Activated CD4-positive, alpha-beta T cell treated with anti-CD3 and anti-CD28 coated beads, Interleukin-2, Interleukin-6, amounts not matched to agents 100 ng/mL and 50 ng/mL, durations not matched to agents 16 hours and 8 hours (primary cell): ENCODE measurements around the gene PLXNC1.
"Not testable (repeated sequence)": the region's sequence is repeated elsewhere in the genome, so short reads cannot be mapped to it uniquely, and the experiment has no call there.

ENCODE experiments used
- DNase-seq: peaks from one replicate; pipeline ENCODE4 v3.0.0-alpha.2; 2020

PLXNC1 gene

DNA sequence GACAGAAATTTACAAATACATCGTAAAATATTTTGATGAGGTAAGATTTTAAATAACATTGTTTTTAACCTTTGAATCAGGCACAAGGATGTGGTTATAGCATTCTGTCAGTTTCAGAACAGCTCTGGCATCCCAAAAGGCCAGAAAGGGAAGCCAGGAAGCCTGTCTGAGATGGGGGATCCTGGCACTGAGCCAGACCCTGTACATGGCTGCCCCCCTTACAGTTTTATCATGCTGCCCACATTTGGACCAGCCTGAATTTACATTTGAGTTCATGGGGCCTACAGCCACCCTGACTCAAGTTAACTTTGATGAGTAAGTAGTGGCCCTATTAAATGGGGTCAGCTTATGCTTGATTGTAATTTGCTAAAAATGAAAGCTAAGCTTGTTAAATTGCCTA lies 155.6 kb downstream of the PLXNC1 start:
- DNase-seq, result no peak

DNA sequence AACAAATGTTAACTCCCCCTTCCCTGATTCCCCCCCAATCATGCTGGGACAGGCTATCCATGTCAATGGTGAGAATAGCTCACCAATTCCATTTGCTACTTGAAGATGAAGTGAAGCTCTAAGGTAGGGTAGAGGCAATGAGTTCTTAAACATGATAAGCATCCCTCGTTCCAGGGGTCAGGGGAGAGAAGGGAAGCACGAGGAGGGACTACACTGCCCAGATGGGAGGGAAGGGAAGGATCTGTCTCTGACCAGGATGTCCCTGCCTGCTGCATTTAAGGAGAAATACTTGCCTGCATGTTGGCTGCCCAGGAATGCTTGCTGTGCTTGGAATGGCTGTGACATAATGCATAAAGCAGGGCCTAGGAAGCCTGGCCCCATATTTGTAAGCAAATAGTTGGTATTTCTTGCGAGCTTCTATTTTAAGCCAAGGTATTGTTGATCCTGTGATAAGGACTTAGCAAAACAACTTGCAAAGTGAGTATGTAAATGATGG lies 156.2 kb downstream of the PLXNC1 start:
- DNase-seq, result no peak

DNA sequence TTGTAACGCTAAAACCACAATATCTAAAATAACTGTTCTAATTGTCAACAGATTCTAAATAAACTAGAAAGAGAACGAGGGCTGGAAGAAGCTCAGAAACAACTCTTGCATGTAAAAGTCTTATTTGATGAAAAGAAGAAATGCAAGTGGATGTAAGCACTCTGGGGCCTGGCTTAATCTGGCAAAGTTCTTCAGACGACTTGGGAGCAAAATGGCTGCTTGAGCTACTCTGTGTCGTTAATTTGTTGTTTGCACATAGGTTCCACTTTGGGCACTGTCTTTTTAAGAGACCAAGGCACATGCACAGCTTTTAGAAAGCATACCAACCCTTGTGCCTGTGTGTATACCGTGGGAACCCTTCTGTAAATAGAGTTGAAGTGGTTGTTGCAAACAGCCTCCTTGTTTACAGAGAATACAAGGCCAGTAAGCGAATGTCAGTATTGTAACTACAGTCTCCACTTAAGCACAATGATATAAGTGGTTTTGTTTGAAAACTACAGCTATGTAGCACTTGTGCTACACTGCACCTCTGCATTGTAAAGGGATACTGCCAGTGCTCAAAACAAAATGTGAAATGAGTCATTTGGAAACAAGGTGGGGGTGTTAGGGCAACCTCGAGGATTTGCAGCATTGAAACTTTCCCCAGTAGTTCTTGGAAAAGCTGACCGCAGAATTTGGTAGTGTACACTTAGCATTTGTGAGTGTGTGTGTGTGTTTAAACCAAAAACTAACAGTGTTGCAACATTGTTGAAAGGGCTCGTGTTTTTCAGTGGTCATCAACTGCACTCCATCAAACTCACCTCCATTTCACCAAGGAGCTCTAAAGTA lies 157.0 kb downstream of the PLXNC1 start:
- peak; percentile 95 for DNase-seq

DNA sequence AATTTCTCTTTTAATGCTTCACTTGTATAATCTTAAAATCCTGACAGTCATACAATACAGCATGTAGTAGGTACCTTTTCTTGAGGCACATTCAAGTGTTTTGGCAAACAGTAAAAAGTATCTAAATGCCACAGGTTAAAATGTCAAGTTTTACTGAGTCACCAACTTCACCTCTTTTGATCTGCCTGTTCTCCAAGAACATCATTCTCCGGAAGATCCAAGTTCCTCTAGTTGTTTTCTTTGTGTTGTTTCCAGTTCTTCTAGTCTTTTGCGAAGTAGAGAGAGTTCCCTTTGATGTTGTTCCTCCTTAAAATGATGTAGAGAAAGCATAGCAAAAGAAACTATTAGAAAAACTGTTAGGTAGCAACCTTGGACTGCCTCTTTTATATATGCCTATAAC lies 160.2 kb downstream of the PLXNC1 start:
- DNase-seq, result no peak

DNA sequence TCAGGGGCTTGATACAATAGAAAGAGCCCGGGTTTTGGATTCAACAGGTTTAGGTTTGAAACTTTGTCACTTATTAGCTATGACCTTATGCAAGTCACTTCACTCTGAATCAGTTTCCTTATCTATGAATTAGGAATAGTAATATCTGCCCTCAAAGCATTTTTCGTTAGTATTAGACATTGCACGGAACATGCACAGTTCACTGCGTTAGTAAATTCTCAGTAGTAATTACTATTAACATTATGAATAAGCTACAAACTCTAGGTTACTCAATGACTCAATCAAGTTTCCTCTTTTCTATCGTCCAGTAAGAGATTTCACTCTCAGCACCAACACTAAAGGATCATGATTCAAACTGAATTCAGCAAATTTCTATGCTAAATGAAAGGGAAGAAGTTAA lies 161.0 kb downstream of the PLXNC1 start:
- peak; percentile 68 for DNase-seq

DNA sequence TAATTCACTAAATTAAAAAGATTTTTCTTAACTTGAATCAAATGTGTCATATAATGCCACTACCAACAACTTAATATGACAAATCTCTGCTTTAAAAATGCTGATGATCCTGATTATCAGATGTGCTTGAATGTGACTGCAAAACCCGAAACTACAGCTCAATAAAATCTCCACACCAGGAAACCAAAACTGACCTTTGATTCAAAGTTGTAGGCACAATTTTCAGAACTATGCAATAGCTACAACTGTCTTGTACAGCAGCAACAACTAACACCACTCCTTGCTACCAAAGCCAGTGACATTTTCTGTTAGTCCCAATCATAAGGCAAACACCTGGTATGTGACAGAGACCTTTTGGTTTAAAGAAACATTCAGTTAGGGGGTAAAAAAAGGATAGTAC lies 164.0 kb downstream of the PLXNC1 start:
- no peak for DNase-seq

DNA sequence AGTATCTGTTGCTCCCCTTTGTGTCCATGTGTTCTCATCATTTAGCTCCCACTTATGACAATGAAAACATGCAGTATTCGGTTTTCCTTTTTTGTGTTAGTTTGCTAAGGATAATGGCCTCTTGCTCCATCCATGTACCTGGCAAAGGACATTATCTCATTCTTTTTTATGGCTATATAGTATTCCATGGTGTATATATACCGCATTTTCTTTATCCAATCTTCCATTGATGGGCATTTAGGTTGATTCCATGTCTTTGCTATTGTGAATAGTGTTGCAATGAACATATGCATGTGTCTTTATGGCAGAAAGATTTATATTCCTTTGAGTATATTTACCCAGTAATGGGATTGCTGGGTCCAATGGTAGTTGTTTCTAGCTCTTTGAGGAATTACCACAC lies 168.2 kb downstream of the PLXNC1 start:
- DNase-seq, result not testable (repeated sequence)

DNA sequence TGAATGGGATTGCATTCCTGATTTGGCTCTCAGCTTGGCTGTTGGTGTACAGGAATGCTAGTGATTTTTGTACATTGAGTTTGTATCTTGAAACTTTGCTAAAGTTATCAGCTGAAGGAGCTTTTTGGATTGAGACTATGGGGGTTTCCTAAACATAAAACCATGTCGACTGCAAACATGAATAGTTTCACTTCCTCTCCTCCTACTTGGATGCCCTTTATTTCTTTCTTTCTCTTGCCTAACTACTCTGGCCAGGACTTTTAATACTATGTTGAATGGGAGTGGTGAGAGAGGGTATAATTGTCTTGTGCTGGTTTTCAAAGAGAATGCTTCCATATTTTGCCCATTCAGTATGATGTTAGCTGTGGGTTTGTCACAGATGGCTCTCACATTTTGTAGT lies 169.8 kb downstream of the PLXNC1 start:
- DNase-seq, result no peak

DNA sequence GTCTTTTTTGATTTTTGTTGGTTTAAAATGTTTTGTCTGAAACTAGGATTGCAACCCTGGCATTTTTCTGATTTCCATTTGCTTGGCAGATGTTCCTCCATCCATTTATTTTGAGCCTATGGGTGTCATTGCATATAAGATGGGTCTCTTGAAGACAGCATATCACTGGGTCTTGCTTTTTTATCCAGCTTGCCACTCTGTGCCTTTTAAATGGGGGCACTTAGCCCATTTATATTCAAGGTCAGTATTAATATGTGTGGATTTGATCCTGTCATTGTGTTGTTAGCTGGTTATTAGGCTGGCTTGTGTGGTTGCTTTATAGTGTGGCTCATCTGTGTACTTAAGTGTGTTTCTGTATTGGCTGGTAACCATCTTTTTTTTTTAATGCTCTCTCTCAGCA lies 171.7 kb downstream of the PLXNC1 start:
- DNase-seq, result no peak

DNA sequence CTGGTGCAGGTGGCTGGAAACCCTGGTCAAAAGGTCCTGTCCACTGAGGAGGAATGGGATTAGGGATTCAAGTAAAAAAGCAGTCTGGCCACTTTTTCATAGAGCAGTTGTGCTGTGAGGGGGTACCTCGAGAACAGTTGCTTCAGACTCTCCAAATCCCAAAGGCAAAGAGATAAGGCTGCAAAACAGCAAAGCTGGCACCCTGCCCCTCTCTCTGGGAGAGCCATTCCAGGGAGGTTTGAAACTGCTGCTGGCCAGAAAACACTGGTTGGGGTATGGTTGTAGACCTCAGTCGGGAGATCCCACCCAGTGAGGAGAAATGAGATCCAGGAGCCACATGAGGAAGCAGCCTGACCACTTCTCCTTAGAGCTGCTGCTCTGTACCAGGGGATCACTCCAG lies 174.0 kb downstream of the PLXNC1 start:
- DNase-seq, result no peak

DNA sequence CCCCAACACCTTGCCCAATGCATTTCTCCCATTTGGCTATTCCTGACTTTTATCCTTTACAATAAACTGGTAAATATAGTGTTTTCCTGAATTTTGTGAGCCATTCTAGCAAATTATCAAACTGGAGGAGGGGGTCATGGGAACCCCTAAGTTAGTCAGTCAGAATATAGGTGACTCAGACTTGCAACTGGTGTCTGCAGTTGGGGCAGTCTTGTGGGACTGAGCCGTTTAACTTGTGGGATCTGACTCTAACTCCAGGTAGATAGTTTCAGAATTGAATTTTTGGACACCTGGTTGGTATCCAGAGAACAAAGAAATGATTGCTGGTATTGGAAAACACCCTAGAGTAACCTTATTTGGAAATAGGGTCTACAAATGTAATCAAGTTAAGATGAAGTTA lies 177.9 kb downstream of the PLXNC1 start:
- DNase-seq, result no peak

DNA sequence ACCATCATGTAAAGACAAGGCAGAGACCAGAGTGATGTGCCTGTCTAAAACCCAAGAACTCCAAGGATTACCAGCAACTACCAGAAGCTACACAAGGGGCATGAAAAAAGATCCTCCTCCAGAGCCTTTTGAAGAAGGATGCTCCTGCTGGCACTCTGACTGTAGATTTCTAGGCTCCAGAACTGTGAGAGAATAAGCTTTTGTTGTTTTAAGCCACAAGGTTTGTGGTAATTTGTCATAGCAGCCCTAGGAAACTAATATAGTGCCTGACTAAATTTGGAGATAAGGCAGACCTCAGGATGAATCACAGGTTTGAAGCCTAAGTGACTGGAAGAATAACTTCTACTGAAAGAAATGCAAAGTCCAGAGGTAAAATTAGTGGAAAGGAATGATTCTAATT lies 178.3 kb downstream of the PLXNC1 start:
- peak; percentile 68 for DNase-seq

DNA sequence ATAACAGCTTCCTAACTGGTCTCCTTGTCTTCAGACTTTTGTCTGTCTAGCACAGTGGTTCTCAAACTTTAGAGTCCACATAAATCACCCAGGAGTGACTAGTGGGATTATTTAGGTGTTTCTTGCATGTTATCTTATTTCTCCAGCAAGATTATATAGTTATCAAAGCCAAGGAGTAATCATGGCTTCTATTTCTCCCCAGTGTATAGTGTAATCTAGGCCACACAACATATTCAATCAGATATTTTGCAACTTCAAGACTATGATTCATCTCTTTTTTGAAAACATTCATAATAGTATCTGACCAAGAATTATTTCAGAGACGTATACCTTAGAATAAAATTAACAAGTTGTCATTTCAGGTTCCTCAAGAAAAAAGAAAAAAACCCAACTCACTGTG lies 179.4 kb downstream of the PLXNC1 start:
- DNase-seq, result no peak

DNA sequence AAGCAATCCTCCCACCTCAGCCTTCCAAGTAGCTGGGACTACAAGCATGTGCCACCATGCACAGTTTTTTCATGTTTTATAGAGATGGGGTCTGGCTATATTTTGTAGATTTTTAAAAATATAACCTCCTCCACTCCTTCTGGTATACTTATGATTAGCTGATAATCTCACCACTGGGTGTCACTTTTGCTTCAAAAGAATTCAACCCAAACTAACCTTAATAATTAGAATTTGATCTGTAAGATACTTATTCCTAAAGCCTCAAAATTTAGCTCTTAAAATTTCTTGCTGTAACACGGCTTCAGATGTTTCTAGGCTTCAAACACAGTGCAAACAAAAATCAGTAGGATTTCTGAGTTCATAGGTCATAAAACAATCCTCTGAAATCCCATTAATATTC lies 181.0 kb downstream of the PLXNC1 start:
- DNase-seq, result no peak

DNA sequence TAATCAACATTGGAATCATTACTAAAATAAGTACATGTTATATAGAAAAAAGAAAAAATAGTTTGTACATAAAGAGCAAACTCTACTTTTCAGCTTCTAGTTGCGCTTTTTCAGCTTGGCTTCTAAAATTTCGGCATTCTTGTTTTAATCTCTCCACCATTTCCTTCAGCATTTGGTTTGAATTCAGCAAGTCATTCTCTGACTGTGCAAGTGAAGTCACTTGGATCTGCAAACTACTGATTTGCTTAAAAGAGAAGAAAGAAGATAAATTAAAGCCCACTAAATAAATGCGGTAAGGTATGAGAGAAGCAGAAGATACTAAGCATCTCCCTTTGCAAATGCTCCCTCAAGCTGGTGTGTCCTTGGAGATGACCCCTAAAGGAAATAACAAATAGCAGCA lies 185.0 kb downstream of the PLXNC1 start:
- no peak for DNase-seq

DNA sequence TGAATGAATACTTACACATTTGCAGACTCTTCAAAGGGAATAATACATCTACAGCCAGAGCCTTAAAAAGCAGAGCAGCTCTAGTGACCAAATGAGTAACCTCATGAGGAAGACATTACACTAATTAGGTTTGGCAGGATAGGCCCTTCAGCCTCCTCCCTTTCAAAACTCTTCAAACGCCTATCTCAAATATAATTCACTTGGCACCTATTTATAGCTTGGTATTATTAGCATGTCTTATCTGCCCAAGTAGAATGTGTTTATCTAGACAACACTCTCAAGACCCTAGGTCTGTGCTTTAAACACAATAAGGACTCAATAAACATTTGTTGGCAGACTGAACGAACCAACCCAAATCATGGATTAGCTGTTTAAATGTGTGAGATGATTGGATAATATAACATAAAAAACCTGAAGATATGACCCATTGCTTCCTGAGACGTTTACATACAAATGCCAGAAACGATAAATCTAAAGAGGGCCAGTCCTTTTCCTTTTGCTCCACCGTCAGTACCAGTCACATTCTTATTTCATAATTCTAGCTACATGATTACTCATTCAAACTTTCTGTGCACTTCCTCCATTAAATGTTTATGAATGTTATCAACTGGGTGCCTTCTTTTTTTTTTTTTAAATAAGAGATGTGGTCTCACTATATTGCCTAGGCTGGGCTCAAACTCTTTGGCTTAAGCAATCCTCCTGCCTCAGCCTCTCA lies 188.0 kb downstream of the PLXNC1 start:
- DNase-seq, result no peak

DNA sequence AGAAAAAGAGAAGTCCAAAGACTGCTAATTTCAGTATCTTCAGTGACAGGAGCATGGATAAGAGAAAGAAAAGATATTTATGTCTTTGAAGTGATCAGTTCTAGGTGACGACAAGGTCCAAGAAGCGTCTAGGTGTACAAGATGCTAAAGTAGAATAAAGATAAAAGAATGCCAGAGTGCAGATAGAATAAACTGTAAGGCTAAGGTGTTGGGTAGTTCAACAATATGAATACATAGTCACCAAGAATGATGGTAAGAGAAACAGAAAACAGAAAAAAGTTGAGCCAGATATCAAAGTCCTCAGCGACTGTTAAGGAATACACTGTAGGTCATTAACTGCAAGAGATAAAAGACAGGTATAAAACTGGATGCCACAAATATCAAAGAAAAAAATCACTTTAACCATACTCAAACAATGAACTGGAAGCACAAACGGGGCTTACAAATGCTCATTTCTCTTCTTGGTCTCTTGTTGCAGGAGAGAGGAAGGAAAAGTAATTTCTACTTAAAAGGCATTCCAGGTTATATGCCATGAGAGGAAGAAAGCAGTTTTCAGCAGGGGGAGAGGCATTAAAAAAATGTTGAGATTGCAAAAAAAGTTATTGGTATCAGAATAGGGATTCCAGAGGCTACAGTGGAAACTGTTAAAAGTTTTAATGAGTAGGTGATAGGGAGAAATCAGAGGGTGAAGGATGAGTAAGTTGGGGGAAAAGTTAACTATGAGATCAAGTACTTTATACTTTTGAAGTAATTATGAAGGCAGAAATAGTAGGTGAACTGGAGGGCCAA lies 189.8 kb downstream of the PLXNC1 start:
- no peak for DNase-seq

DNA sequence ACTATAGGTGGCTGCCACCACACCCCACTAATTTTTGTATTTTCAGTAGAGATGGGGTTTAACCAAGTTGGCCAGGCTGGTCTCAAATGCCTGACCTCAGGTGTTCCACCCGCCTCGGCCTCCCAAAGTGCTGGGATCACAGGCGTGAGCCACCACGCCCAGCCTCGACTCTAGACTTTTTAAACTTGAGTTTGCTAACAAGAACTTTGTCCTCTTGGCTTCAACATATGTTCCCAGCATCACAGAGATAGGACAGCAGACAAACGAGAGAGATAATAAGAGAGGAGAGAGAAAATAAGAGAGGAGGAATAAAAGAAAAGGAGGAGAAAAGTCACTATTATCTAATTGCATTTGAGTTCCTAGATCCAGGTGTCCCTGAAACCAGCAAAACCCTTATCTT lies 192.2 kb downstream of the PLXNC1 start:
- DNase-seq, result no peak

DNA sequence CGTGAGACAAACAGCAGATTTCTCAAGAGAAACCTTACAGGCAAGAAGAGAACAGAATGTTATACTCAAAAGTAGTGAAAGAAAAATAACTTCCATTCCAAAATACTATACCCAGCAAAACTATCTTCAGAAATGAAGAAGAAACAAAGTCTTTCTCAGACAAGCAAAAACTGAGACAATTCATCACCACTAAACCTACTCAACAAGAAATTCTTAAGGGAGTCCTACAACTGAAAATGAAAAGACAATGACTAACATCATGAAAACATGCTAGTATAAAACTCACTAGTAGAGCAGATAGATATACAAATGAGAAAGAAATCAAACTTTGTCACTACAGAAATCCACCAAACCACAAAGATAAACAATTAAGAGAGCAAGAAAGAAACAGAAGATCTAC lies 204.8 kb downstream of the PLXNC1 start:
- no peak for DNase-seq
